Endodermal cell (in vitro differentiated cells): Measurements from ENCODE around the gene CCDC92. TPM values are rescaled to one million over a fixed set of nuclear protein-coding genes. Genes with fewer than 3 reads are reported as not detected.

Source experiments
- DNase-seq: peaks from one replicate; pipeline ENCODE4 v3.0.0-alpha.2; 2017
- H3K27ac ChIP-seq: 2 replicates; pipeline ENCODE4 v1.5.1; 2013; ENCODE audit warnings: mild to moderate bottlenecking, low read depth, low read length, moderate library complexity
- H3K27me3 ChIP-seq: 2 replicates; pipeline ENCODE4 v1.6.1; 2013; ENCODE audit warnings: mild to moderate bottlenecking, low read length, moderate library complexity; ENCODE audit not compliant: insufficient read depth, control insufficient read depth, poor library complexity, severe bottlenecking
- H3K36me3 ChIP-seq: 2 replicates; pipeline ENCODE4 v1.7.0; 2013; ENCODE audit warnings: mild to moderate bottlenecking, low read length, moderate library complexity; ENCODE audit not compliant: control insufficient read depth, insufficient read depth
- H3K4me1 ChIP-seq: one replicate; pipeline ENCODE4 v1.7.0; 2013; ENCODE audit warnings: low read length; ENCODE audit not compliant: control insufficient read depth, insufficient read depth
- H3K4me3 ChIP-seq: 2 replicates; pipeline ENCODE4 v1.5.1; 2013; ENCODE audit warnings: mild to moderate bottlenecking, low read length, moderate library complexity
- H3K9ac ChIP-seq: 2 replicates; pipeline ENCODE4 v1.6.1; 2013; ENCODE audit warnings: mild to moderate bottlenecking, low read length, moderate library complexity; ENCODE audit not compliant: poor library complexity, severe bottlenecking; ENCODE audit errors: extremely low read depth
- H3K9me3 ChIP-seq: 2 replicates; pipeline ENCODE4 v1.6.1; 2013; ENCODE audit warnings: mild to moderate bottlenecking, low read length, moderate library complexity; ENCODE audit not compliant: control insufficient read depth
- H3K27ac Mint-ChIP-seq: 2 replicates; pipeline ENCODE4 v1.8.0; 2020; ENCODE audit warnings: mixed read lengths
- H3K27me3 Mint-ChIP-seq: 2 replicates; pipeline ENCODE4 v1.8.0; 2021; ENCODE audit warnings: mild to moderate bottlenecking, mixed read lengths; ENCODE audit not compliant: insufficient read depth
- H3K36me3 Mint-ChIP-seq: 2 replicates; pipeline ENCODE4 v1.8.0; 2020; ENCODE audit warnings: low read depth, mixed read lengths
- H3K4me1 Mint-ChIP-seq: 2 replicates; pipeline ENCODE4 v1.8.0; 2020; ENCODE audit warnings: mixed read lengths
- H3K4me3 Mint-ChIP-seq: 2 replicates; pipeline ENCODE4 v1.8.0; 2020; ENCODE audit warnings: mild to moderate bottlenecking, moderate library complexity, mixed read lengths
- H3K9me3 Mint-ChIP-seq: 2 replicates; pipeline ENCODE4 v1.8.0; 2020; ENCODE audit warnings: mild to moderate bottlenecking, mixed read lengths
- CTCF ChIP-seq: fragments of 200-600 bp; sonication (generic); conservative IDR thresholded peaks from 2 replicates; pipeline ENCODE4 v1.5.0; 2021; ENCODE audit warnings: antibody characterized with exemption, mild to moderate bottlenecking
- WGBS, 2 experiments: methylation state at CpG; one replicate each; pipeline versions ENCODE4 v1.1.5 to v1.1.7; 2013; ENCODE audit warnings: missing lambda C conversion rate in 2 of 2, mixed read lengths in 1 of 2; ENCODE audit not compliant: insufficient coverage in 1 of 2, insufficient read length in 1 of 2; 5-methylcytosine and 5-hydroxymethylcytosine counted together
- total RNA-seq, 2 donors: library from RNA; stranded (reverse); fragmentation: NEBNext Ultra II Directional in 1 of 2; extraction: Animal tissue kit (Norgen Biotek cat#: 25700) in 1 of 2; gene quantifications; 2 replicates in 1 of 2; 3 replicates in 1 of 2; pipeline ENCODE4 v1.2.1, GENCODE V29; 2021

CCDC92 gene
- total RNA-seq, 2 donors from 2014 or later = 37.9 to 45.1 TPM

GRCh38 chr12:124020514-124020949 is 47.9 kb upstream of the CCDC92 start:
- no peaks in the 10 kb centered on the region for H3K27me3 ChIP-seq
- H3K27me3 Mint-ChIP-seq = no peaks in the 10 kb centered on the region
- no peak for TF ChIP-seq CTCF
- H3K9ac ChIP-seq = no peak overlapping the region
- no peak for DNase-seq
- H3K4me3 Mint-ChIP-seq = no peak overlapping the region
- peaks cover 2% of the 10 kb centered on the region for H3K36me3 ChIP-seq
- H3K36me3 Mint-ChIP-seq = peaks cover 8% of the 10 kb centered on the region
- H3K4me1 ChIP-seq = no peaks in the 10 kb centered on the region
- no peak overlapping the region for H3K27ac ChIP-seq
- H3K4me3 ChIP-seq = no peak overlapping the region
- H3K27ac Mint-ChIP-seq = no peak overlapping the region
- WGBS, 2 experiments = 83 to 94% methylated on average over 1 to 2 of the region's 2 CpGs
- peaks cover 6% of the 10 kb centered on the region for H3K9me3 ChIP-seq
- peaks cover 12% of the 10 kb centered on the region for H3K9me3 Mint-ChIP-seq
- peaks cover 6% of the 10 kb centered on the region for H3K4me1 Mint-ChIP-seq

- no peaks in the 10 kb centered on the region for H3K4me1 ChIP-seq
- no peak for TF ChIP-seq CTCF
- Mint-ChIP-seq H3K27me3 (no peaks in the 10 kb centered on the region), H3K9me3 (peaks cover 12% of the 10 kb centered on the region), H3K27ac (no peak overlapping the region), H3K36me3 (peaks cover 15% of the 10 kb centered on the region), H3K4me1 (peaks cover 9% of the 10 kb centered on the region), H3K4me3 (no peak overlapping the region)
- DNase-seq = no peak
- no peak overlapping the region for H3K4me3 ChIP-seq
- no peak overlapping the region for H3K9ac ChIP-seq
- H3K27me3 ChIP-seq = no peaks in the 10 kb centered on the region
- peaks cover 6% of the 10 kb centered on the region for H3K9me3 ChIP-seq
- H3K27ac ChIP-seq = no peak overlapping the region
- peaks cover 16% of the 10 kb centered on the region for H3K36me3 ChIP-seq
These were observed 46.5 kb upstream of the CCDC92 start for GRCh38 chr12:124019115-124019514.

GRCh38 chr12:124018539-124018938 is 45.9 kb upstream of the CCDC92 start:
- Mint-ChIP-seq H3K4me3 (no peak overlapping the region), H3K27ac (no peak overlapping the region)

More at GRCh38 chr12:124018539-124018938, 45.9 kb upstream of the CCDC92 start:
- Histone ChIP-seq H3K4me3 (no peak overlapping the region), H3K9ac (no peak overlapping the region), H3K36me3 (peaks cover 20% of the 10 kb centered on the region), H3K9me3 (peaks cover 6% of the 10 kb centered on the region), H3K27me3 (no peaks in the 10 kb centered on the region), H3K27ac (no peak overlapping the region), H3K4me1 (no peaks in the 10 kb centered on the region)
- TF ChIP-seq CTCF = no peak
- peaks cover 12% of the 10 kb centered on the region for H3K9me3 Mint-ChIP-seq
- H3K27me3 Mint-ChIP-seq = no peaks in the 10 kb centered on the region
- DNase-seq = no peak
- peaks cover 9% of the 10 kb centered on the region for H3K4me1 Mint-ChIP-seq
- peaks cover 21% of the 10 kb centered on the region for H3K36me3 Mint-ChIP-seq
- WGBS, 2 experiments = 90 to 94% methylated on average over 1 to 2 of the region's 2 CpGs
